ENCODE results near the gene RIOX2. TPM values are rescaled to one million over a fixed set of nuclear protein-coding genes. Genes with fewer than 3 reads are reported as not detected.

Gene RIOX2
- total and polyA plus RNA-seq, 2 of the 8 experiments (the other 6 are each of a cell fraction or from before 2014, with no cell fraction given) = 3.8 to 16.4 TPM

DNA sequence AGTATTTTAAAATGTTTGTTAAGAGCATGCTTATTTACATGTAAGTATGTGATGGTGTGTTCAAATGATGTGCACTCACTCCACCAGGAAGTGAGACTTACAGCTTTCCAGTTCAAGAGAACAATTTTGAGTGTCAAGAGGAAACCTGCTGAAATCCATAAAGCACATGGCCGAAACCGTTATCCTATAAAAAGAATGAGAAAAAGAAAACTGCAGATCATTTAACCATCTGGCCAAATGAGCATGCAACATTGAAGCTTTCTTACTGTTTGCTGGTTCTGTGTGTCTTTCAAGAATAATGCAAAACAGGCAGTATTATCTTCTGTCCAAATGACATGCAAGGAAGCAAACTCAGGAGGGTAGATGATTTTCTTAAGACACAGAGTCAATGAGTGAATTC is 36.6 kb upstream of the RIOX2 start:
- Histone ChIP-seq H2AK5ac (ENCODE audit: low read depth, low read length) (no peak overlapping the region), H3K56ac (replicated peaks; ENCODE audit: insufficient read length, low read depth, low read length) (no peak overlapping the region), H3K27ac (ENCODE audit: low read depth, low read length) (no peak overlapping the region), H3K9me3 (ENCODE audit: insufficient read depth in 2 of 2, low read depth in 1 of 2, low read length in 1 of 2) (no peaks in the 10 kb centered on the region), H3K9ac (replicated peaks in 1 of 4; ENCODE audit: extremely low read depth in 1 of 4, low read depth in 3 of 4, low read length in 3 of 4) (no peak overlapping the region), H3K18ac (ENCODE audit: extremely low read depth, low read length) (no peak overlapping the region), H2BK12ac (ENCODE audit: low read depth, low read length) (no peak overlapping the region), H3K4me3 (ENCODE audit: extremely low read depth in 1 of 4, insufficient read depth in 2 of 4, low read depth in 3 of 4, low read length in 4 of 4) (no peak overlapping the region), H2BK5ac (ENCODE audit: low read depth, low read length) (no peak overlapping the region), H2BK15ac (ENCODE audit: low read length) (no peak overlapping the region), H3K23me2 (ENCODE audit: low read depth, low read length) (no peaks in the 10 kb centered on the region), H3K79me1 (ENCODE audit: low read depth, low read length) (no peaks in the 10 kb centered on the region), H3K79me2 (ENCODE audit: control insufficient read depth in 1 of 2, insufficient read depth in 2 of 2, low read length in 2 of 2) (no peaks in the 10 kb centered on the region), H3K4me1 (replicated peaks in 1 of 4; ENCODE audit: control insufficient read depth in 3 of 4, insufficient read depth in 4 of 4, low read length in 3 of 4) (no peaks in the 10 kb centered on the region), H4K91ac (replicated peaks; ENCODE audit: insufficient read length, low read length) (no peak overlapping the region), H2BK120ac (replicated peaks; ENCODE audit: low read depth, low read length) (no peak overlapping the region), H3K27me3 (replicated peaks in 1 of 4; ENCODE audit: control insufficient read depth in 3 of 4, extremely low read depth in 1 of 4, insufficient read depth in 3 of 4, low read length in 3 of 4) (peaks cover 0 to 1% (median 0%) of the 10 kb centered on the region in 4 experiments; a peak in 1 of 7 replicates), H4K5ac (ENCODE audit: insufficient read length, low read depth, low read length) (no peak overlapping the region), H4K20me1 (replicated peaks in 1 of 2; ENCODE audit: control insufficient read depth in 1 of 2, insufficient read depth in 2 of 2, low read length in 2 of 2) (no peaks in the 10 kb centered on the region), H2AFZ (ENCODE audit: low read length) (no peak overlapping the region), H4K8ac (ENCODE audit: extremely low read depth, insufficient read depth, low read length) (no peak overlapping the region), H3K4me2 (ENCODE audit: insufficient read depth in 1 of 2, low read depth in 2 of 2, low read length in 2 of 2) (no peak overlapping the region), H2BK20ac (ENCODE audit: low read length) (no peak overlapping the region), H3K4ac (replicated peaks; ENCODE audit: insufficient read length, low read depth, low read length) (no peak overlapping the region), H3K36me3 (ENCODE audit: control insufficient read depth in 2 of 4, insufficient read depth in 4 of 4, low read length in 3 of 4) (no peaks in the 10 kb centered on the region), H3K14ac (ENCODE audit: insufficient read length) (no peak overlapping the region), H3K23ac (ENCODE audit: insufficient read length) (no peak overlapping the region)
- 98% methylated on average over 2 of the region's 2 CpGs; no CpG with 5 or more reads in 1 of the 2 experiments for WGBS, 2 experiments (ENCODE audit: extremely low coverage in 1 of 2, insufficient coverage in 1 of 2, insufficient read length in 1 of 2, insufficient replicate concordance in 2 of 2, low coverage in 1 of 2, low lambda C conversion rate in 2 of 2, missing lambda C conversion rate in 1 of 2)
- CTCF ChIA-PET (ENCODE audit: partially characterized antibody) = interaction anchor here (1.7 to 8.6 kb wide), 2 partner anchors 12 to 15 kb away, joined by 5 to 85 read pairs; no protein-coding TSS in a partner anchor
- POLR2A ChIA-PET (ENCODE audit: partially characterized antibody) = no interaction called here
- DNase-seq (ENCODE audit: low read depth in 1 of 2, low spot score in 2 of 2) (no peak), FAIRE-seq (no peak)
- TF ChIP-seq CREB1 (IDR thresholded peaks at IDR 0.05) (no peak), TCF12 (IDR thresholded peaks at IDR 0.05; ENCODE audit: low read depth, low read length) (no peak), SRF (IDR thresholded peaks at IDR 0.05; ENCODE audit: low read depth, low read length) (no peak), TAF7 (optimal IDR thresholded peaks at IDR 0.05; ENCODE audit: borderline replicate concordance, low read depth, low read length) (no peak), CHD1 (IDR thresholded peaks at IDR 0.05; ENCODE audit: low read depth, low read length) (no peak), CTBP2 (IDR thresholded peaks at IDR 0.05; ENCODE audit: borderline replicate concordance, insufficient read depth, insufficient read length, low read length) (no peak), ATF3 (IDR thresholded peaks at IDR 0.05; ENCODE audit: insufficient read depth, low read depth, low read length) (no peak)
- TF ChIP-seq, protein P1, sequence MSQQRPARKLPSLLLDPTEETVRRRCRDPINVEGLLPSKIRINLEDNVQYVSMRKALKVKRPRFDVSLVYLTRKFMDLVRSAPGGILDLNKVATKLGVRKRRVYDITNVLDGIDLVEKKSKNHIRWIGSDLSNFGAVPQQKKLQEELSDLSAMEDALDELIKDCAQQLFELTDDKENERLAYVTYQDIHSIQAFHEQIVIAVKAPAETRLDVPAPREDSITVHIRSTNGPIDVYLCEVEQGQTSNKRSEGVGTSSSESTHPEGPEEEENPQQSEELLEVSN (IDR thresholded peaks at IDR 0.05) = no peak
